ENCODE data around the gene CALHM6. TPM values are rescaled to one million over a fixed set of nuclear protein-coding genes. Genes with fewer than 3 reads are reported as not detected.

CALHM6 gene
- total and polyA plus RNA-seq, 2 donors (not counting 1 experiment from before 2014, with no cell fraction given): 30.6 to 68.4 TPM

- H3K79me2 ChIP-seq (ENCODE audit: control insufficient read depth, insufficient read depth, low read length): peaks cover 11% of the 10 kb centered on the region
- WGBS (ENCODE audit: insufficient coverage): 100% methylated on average over 3 of the region's 4 CpGs
- no peak overlapping the region for H3K4me2 ChIP-seq (replicated peaks; ENCODE audit: low read depth, low read length, poor library complexity, severe bottlenecking)
- ChIA-PET CTCF (interaction anchor here (0.6 to 1.8 kb wide), 3 partner anchors 8 to 14 kb away, joined by 3 to 4 read pairs (median 4); no protein-coding TSS in a partner anchor), POLR2A (no interaction called here)
- no peaks in the 10 kb centered on the region for H3K27me3 Mint-ChIP-seq
- no peak overlapping the region for H3K9ac ChIP-seq (ENCODE audit: low read length)
- H3K9me3 ChIP-seq (ENCODE audit: control extremely low read depth in 1 of 3, control insufficient read depth in 2 of 3, insufficient read depth in 1 of 3, low read length in 2 of 3): no peaks in the 10 kb centered on the region
- no peaks in the 10 kb centered on the region for H3K36me3 ChIP-seq (replicated peaks in 1 of 2; ENCODE audit: control extremely low read depth in 1 of 2, control insufficient read depth in 1 of 2, extremely low read depth in 1 of 2, insufficient read depth in 2 of 2, low read length in 1 of 2)
- H3K9me3 Mint-ChIP-seq (ENCODE audit: insufficient read depth): no peaks in the 10 kb centered on the region
- peaks cover 34% of the 10 kb centered on the region for H3K4me1 Mint-ChIP-seq
- H4K20me1 ChIP-seq (ENCODE audit: control insufficient read depth, insufficient read depth, low read length, poor library complexity, severe bottlenecking): no peaks in the 10 kb centered on the region
- no peak overlapping the region for H3K27ac ChIP-seq (ENCODE audit: low read length in 2 of 2)
- no peak overlapping the region for H3K4me3 ChIP-seq (ENCODE audit: control extremely low read depth in 1 of 5, extremely low read depth in 1 of 5, insufficient read depth in 1 of 5, low read depth in 2 of 5, low read length in 4 of 5)
- no peak for DNase-seq
- peaks cover 32 to 33% of the 10 kb centered on the region in 2 donors for H3K4me1 ChIP-seq (ENCODE audit: control insufficient read depth in 2 of 2, insufficient read depth in 2 of 2, low read length in 2 of 2)
- intact Hi-C loops (cut with micrococcal nuclease): loop anchor here (5.0 to 10.0 kb wide), 4 partner anchors 72 to 355 kb away; partner anchors contain the start of genes KPNA5, NT5DC1 and ZUP1
- no peak overlapping the region for H3K4me3 Mint-ChIP-seq
- no peak for ATAC-seq (ENCODE audit: low read depth)
- H2AFZ ChIP-seq (ENCODE audit: insufficient read depth, low read depth, low read length, poor library complexity, severe bottlenecking): no peak overlapping the region
- no peaks in the 10 kb centered on the region for H3K27me3 ChIP-seq (replicated peaks in 1 of 4; ENCODE audit: control extremely low read depth in 1 of 4, control insufficient read depth in 3 of 4, insufficient read depth in 4 of 4, low read length in 3 of 4)
- TF ChIP-seq CTCF (IDR thresholded peaks at IDR 0.05) (no peak), EZH2 (IDR thresholded peaks at IDR 0.05; ENCODE audit: borderline replicate concordance, insufficient read depth, low read depth, low read length, poor library complexity, severe bottlenecking) (no peak)
- H3K27ac Mint-ChIP-seq: no peak overlapping the region
Measured at GRCh38 chr6:116459927-116460326, 1.2 kb upstream of the CALHM6 start.
